Left renal cortex interstitium (tissue), 4 donors: Measurements from ENCODE around the gene NLN. TPM values are rescaled to one million over a fixed set of nuclear protein-coding genes. Genes with fewer than 3 reads are reported as not detected.
"Not testable (repeated sequence)": the region's sequence is repeated elsewhere in the genome, so short reads cannot be mapped to it uniquely, and the experiment has no call there.

Experiments
- DNase-seq, 4 donors: peaks; one replicate each; pipeline ENCODE4 v3.0.0-alpha.2; 2013; ENCODE audit warnings: low read depth in 4 of 4, low spot score in 2 of 4, missing footprints in 1 of 4
- polyA plus RNA-seq, 4 donors: library from polyadenylated mRNA; unstranded; fragments of 120-200 nt; gene quantifications; one replicate each; pipeline ENCODE4 v1.2.1, GENCODE V29; 2013; ENCODE audit not compliant: insufficient read length in 4 of 4

NLN gene
- polyA plus RNA-seq, 4 donors, result 32.1 to 36.5 (median 36.1) TPM

DNA sequence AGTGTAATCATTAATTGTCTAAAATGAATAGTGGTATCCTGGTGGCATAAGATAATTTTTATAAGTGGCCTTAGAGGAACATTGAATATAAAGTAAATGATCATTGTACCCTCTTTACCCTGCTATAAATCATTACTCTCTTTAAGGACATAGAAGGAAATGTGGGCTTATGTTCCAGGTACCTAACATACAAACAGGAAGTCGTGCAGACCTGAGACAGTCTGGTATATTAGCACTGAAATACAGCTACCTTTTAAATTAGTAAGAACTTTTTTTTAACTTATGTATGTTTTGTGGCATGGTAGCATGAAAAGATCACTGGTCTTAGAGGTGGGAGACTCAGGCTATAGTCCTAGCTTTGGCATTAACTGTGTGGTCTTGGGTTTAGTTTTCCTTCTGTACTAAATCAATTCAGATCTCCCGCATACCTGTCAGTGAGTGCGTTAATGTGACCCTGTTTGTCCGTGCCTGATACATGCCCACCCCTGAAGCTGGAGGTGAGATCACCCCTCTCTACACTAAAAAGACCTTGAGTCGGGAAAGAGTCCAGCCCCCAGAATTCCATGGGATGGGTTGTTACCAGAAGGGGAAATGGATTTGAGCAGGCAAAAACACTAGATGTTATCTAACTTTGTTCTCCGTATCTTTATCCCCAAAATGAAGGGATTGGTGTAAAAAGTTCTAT, 145.0 kb downstream of the NLN start:
- no peak for DNase-seq

- DNase-seq, result no peak
Measured at GRCh38 chr5:65867542-65868195, 145.7 kb downstream of the NLN start.

GRCh38 chr5:65868509-65868908, 146.5 kb downstream of the NLN start:
- DNase-seq, result no peak

DNA sequence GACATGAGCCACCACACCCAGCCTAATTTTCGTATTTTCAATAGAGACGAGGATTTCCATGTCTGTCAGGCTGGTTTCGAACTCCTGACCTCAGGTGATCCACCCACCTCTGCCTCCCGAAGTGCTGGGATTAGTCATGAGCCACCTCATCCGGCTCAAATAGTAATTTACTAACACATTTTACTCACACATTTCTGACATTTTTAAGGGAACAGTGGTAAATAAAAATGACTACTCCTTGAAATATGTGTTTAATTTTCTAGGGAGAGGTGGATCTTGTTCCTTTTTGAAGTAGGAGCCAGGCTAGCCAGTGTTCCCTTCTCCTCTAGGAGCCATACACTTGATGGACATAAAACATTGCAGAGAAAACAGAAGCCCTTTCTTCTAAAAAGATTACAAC, 149.2 kb downstream of the NLN start:
- no peak for DNase-seq

- DNase-seq, result not testable (repeated sequence)
Measured at GRCh38 chr5:65871776-65872175, 149.8 kb downstream of the NLN start.

- DNase-seq, result no peak
Measured at GRCh38 chr5:65873181-65873750, 151.3 kb downstream of the NLN start.

GRCh38 chr5:65874241-65874640, 152.2 kb downstream of the NLN start:
- no peak for DNase-seq

GRCh38 chr5:65876496-65876895, 154.5 kb downstream of the NLN start:
- DNase-seq, result no peak

- DNase-seq, result no peak
Measured at GRCh38 chr5:65876970-65877369, 155.0 kb downstream of the NLN start.

Other genes with a start within 250 kb of the NLN start
- gene ADAMTS6, start 240.3 kb upstream of the NLN start, polyA plus RNA-seq, result 1 to 10 TPM; 1.8 to 3.5 (median 2.5) TPM
- gene CENPK, start 159.0 kb upstream of the NLN start, polyA plus RNA-seq, result 10 to 100 TPM; 24.1 to 47.3 (median 34.4) TPM
- gene PPWD1, start 158.9 kb upstream of the NLN start, polyA plus RNA-seq, result 10 to 100 TPM; 58.6 to 98.7 (median 74.5) TPM
- gene TRIM23, start 97.9 kb upstream of the NLN start, polyA plus RNA-seq, result 10 to 100 TPM; 21.7 to 25.9 (median 23.4) TPM
- gene SHLD3, start 97.2 kb upstream of the NLN start, polyA plus RNA-seq, result 1 to 10 TPM; 3.9 to 5.1 (median 4.0) TPM
- gene TRAPPC13, start 97.2 kb upstream of the NLN start, polyA plus RNA-seq, result 10 to 100 TPM; 26.5 to 40.1 (median 31.3) TPM
- 10 to 100 TPM in 1 of 4 donors, 1 to 10 TPM in 3; 6.9 to 10.1 (median 8.5) TPM for gene SGTB, start 96 bp upstream of the NLN start, polyA plus RNA-seq
- 100 to 1,000 TPM in 2 of 4 donors, 10 to 100 TPM in 2; 94.5 to 113 (median 104) TPM for gene ERBIN, start 204.4 kb downstream of the NLN start, polyA plus RNA-seq